HG03575 (cell line): ENCODE results near the gene EXOSC7.

Experiments
- ATAC-seq: cut with Tn5 transposase; IDR thresholded peaks from one replicate; pipeline ENCODE4 v1.9.1; 2021; ENCODE audit not compliant: unreplicated experiment, insufficient number of reproducible peaks, low FRiP score; ENCODE audit errors: extremely low read depth

The EXOSC7 gene

GRCh38 chr3:45011756-45012508 lies 35.9 kb downstream of the EXOSC7 start:
- no peak for ATAC-seq

- no peak for ATAC-seq
These were observed 36.5 kb downstream of the EXOSC7 start for GRCh38 chr3:45012577-45012976.

GRCh38 chr3:45016916-45017315 lies 40.9 kb downstream of the EXOSC7 start:
- no peak for ATAC-seq

GRCh38 chr3:45017821-45018220 lies 41.8 kb downstream of the EXOSC7 start:
- ATAC-seq = no peak

GRCh38 chr3:45020534-45020933 lies 44.5 kb downstream of the EXOSC7 start:
- ATAC-seq = no peak

- ATAC-seq = no peak
These were observed 45.7 kb downstream of the EXOSC7 start for GRCh38 chr3:45021524-45022297.

- ATAC-seq = no peak
These were observed 47.6 kb downstream of the EXOSC7 start for GRCh38 chr3:45023675-45024074.

GRCh38 chr3:45024542-45025255 lies 48.7 kb downstream of the EXOSC7 start:
- no peak for ATAC-seq

GRCh38 chr3:45026038-45026437 lies 50.0 kb downstream of the EXOSC7 start, which contains the start of gene CLEC3B:
Gene CLEC3B, plus strand, starts transcription at chr3:45026303. Its CDS starts 60 bp downstream, at chr3:45026363.
- ATAC-seq = no peak

- ATAC-seq = no peak
These were observed 50.9 kb downstream of the EXOSC7 start for GRCh38 chr3:45026957-45027356.

- no peak for ATAC-seq
These were observed 51.4 kb downstream of the EXOSC7 start for GRCh38 chr3:45027441-45027840.

- no peak for ATAC-seq
These were observed 53.2 kb downstream of the EXOSC7 start for GRCh38 chr3:45029216-45029615.

GRCh38 chr3:45029661-45030060 lies 53.6 kb downstream of the EXOSC7 start:
- ATAC-seq = no peak

GRCh38 chr3:45031531-45031930 lies 55.5 kb downstream of the EXOSC7 start:
- ATAC-seq = no peak

GRCh38 chr3:45032113-45032512 lies 56.1 kb downstream of the EXOSC7 start:
- no peak for ATAC-seq

- no peak for ATAC-seq
These were observed 57.7 kb downstream of the EXOSC7 start for GRCh38 chr3:45033791-45034190.

- no peak for ATAC-seq
These were observed 58.7 kb downstream of the EXOSC7 start for GRCh38 chr3:45034612-45035252.

- no peak for ATAC-seq
These were observed 59.6 kb downstream of the EXOSC7 start for GRCh38 chr3:45035441-45036301.
